ENCODE measurements around the gene POMT1.

Gene POMT1

DNA sequence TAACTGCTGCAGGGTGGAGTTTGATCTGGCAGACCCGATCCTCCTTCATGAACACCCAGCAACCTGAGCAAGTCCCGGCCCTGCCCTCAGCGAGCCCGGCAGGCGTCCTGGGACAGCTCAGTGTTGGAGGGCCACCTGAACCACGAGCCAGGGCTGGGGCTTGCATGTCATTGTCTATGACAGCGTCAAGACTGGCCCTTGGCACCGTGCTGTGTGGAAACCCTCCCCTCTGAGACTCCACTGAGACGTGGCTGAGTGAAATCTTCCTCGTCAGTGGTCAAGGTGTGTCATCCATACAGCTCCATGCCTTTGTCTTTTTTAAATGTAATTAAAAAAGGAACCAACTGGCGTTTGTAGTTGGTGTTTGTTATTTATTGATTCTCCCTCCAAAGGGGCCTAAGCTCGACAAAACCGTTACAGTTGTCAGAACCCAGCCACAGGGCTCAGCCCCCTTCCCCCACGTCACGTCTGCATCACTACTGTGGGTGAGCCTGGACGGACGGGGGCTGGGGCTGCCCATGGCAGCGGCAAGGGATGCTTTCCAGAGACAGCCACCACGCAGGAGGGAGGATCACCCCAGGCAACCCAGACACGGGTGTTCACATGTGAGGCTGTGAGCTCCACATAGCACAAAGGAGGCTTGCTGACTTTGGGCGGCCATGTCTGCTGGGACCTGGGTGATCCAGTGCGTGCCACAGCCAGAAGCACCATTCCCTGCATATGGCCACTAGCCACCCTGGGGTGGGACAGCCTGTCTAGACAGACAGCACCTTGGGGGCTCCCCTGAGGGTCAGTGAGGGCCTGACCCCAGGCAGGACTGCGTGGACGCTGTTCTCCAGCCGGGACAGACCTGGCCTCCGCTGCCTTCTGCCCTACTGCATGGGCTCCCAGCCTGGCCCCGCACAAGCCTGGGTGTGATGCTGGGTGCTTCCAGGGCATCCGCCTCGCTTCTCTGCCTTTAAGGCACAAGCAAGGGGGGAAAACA lies 21.0 kb downstream of the POMT1 start:
- no peak overlapping the region for H3K27ac ChIP-seq (ENCODE audit: low read depth, low read length)
- no peak overlapping the region for H3K9ac ChIP-seq (ENCODE audit: low read depth in 1 of 2, low read length in 2 of 2)
- H3K27me3 ChIP-seq (ENCODE audit: control insufficient read depth in 1 of 2, insufficient read depth in 2 of 2, low read length in 2 of 2): no peaks in the 10 kb centered on the region
- H3K4me1 ChIP-seq (ENCODE audit: control insufficient read depth in 1 of 2, insufficient read depth in 2 of 2, low read length in 2 of 2): no peaks in the 10 kb centered on the region
- peaks cover 49 to 88% of the 10 kb centered on the region in 2 donors for H3K36me3 ChIP-seq (ENCODE audit: control insufficient read depth in 1 of 2, insufficient read depth in 2 of 2, low read length in 2 of 2)
- H3K4me3 ChIP-seq (ENCODE audit: low read depth in 1 of 2, low read length in 2 of 2): no peak overlapping the region
- H3K9me3 ChIP-seq (ENCODE audit: control insufficient read depth in 1 of 2, low read length in 2 of 2): no peaks in the 10 kb centered on the region

GRCh38 chr9:131524665-131525315 lies 22.1 kb downstream of the POMT1 start:
- Histone ChIP-seq H3K27me3 (ENCODE audit: control insufficient read depth in 1 of 2, insufficient read depth in 2 of 2, low read length in 2 of 2) (no peaks in the 10 kb centered on the region), H3K27ac (ENCODE audit: low read depth, low read length) (no peak overlapping the region), H3K9me3 (ENCODE audit: control insufficient read depth in 1 of 2, low read length in 2 of 2) (no peaks in the 10 kb centered on the region), H3K4me3 (ENCODE audit: low read depth in 1 of 2, low read length in 2 of 2) (no peak overlapping the region), H3K36me3 (ENCODE audit: control insufficient read depth in 1 of 2, insufficient read depth in 2 of 2, low read length in 2 of 2) (peaks cover 41 to 88% of the 10 kb centered on the region in 2 donors), H3K4me1 (ENCODE audit: control insufficient read depth in 1 of 2, insufficient read depth in 2 of 2, low read length in 2 of 2) (peaks cover 3% of the 10 kb centered on the region in 2 donors), H3K9ac (ENCODE audit: low read depth in 1 of 2, low read length in 2 of 2) (no peak overlapping the region)

- peaks cover 9 to 11% of the 10 kb centered on the region in 2 donors for H3K4me1 ChIP-seq (ENCODE audit: control insufficient read depth in 1 of 2, insufficient read depth in 2 of 2, low read length in 2 of 2)
- H3K36me3 ChIP-seq (ENCODE audit: control insufficient read depth in 1 of 2, insufficient read depth in 2 of 2, low read length in 2 of 2): peaks cover 34 to 78% of the 10 kb centered on the region in 2 donors
- H3K4me3 ChIP-seq (ENCODE audit: low read depth in 1 of 2, low read length in 2 of 2): no peak overlapping the region
- no peaks in the 10 kb centered on the region for H3K27me3 ChIP-seq (ENCODE audit: control insufficient read depth in 1 of 2, insufficient read depth in 2 of 2, low read length in 2 of 2)
- H3K9me3 ChIP-seq (ENCODE audit: control insufficient read depth in 1 of 2, low read length in 2 of 2): no peaks in the 10 kb centered on the region
- H3K9ac ChIP-seq (ENCODE audit: low read depth in 1 of 2, low read length in 2 of 2): no peak overlapping the region
- H3K27ac ChIP-seq (ENCODE audit: low read depth, low read length): no peak overlapping the region
These were observed 23.2 kb downstream of the POMT1 start for GRCh38 chr9:131525643-131526565.

DNA sequence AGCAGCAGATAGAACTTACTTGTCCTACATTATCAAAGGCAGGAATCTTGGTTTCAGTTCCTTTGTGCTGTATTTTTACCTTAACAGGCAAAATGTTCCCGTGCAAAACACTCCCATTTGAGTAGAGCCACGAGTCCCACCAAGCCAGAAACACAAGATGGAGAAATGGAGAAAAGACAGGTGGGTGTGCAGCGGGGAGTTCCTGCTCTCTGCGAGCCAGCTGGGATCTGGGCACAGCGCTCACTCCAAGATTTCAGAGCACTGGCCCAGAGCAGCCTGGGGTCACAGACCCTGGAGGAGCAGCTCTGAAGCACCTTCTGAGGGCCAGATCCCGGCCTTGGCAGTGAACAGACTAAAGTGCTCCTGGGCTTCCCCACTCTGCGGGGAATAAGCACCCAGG lies 25.5 kb downstream of the POMT1 start:
- Histone ChIP-seq H3K4me1 (ENCODE audit: control insufficient read depth in 1 of 2, insufficient read depth in 2 of 2, low read length in 2 of 2) (peaks cover 9 to 11% of the 10 kb centered on the region in 2 donors), H3K27me3 (ENCODE audit: control insufficient read depth in 1 of 2, insufficient read depth in 2 of 2, low read length in 2 of 2) (no peaks in the 10 kb centered on the region), H3K4me3 (ENCODE audit: low read depth in 1 of 2, low read length in 2 of 2) (no peak overlapping the region), H3K36me3 (ENCODE audit: control insufficient read depth in 1 of 2, insufficient read depth in 2 of 2, low read length in 2 of 2) (peaks cover 27 to 57% of the 10 kb centered on the region in 2 donors), H3K9me3 (ENCODE audit: control insufficient read depth in 1 of 2, low read length in 2 of 2) (no peaks in the 10 kb centered on the region), H3K27ac (ENCODE audit: low read depth, low read length) (no peak overlapping the region), H3K9ac (ENCODE audit: low read depth in 1 of 2, low read length in 2 of 2) (no peak overlapping the region)

DNA sequence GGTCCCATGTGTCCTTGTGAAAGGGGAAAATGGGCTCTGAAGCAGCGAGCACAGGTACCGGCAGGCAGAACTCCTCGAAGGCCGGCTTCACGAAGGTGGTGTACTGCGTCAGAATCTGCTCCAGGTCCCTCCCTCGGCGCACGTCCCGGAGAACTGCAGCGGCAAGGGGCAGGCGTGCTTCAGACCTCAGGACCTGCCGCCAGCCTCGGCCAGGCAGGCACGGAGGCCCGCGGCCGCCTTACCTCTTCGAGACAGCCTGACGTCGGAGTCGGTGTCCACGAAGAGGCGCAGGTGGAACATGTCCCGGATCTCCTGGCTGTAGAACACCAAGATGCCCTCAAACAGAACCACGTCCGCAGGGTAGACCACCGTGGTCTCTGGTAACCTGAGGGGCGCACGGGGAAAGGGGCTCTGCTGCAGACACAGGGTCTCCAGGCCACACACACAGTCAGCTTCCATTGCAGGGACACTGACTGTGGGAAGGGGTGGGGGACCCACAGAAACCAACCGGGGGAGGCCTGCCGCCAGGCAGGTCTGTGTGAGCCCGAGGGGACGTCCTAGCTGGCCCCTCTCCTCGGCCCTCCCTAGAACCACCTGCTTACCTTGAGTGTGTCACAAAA lies 26.3 kb downstream of the POMT1 start:
- H3K36me3 ChIP-seq (ENCODE audit: control insufficient read depth in 1 of 2, insufficient read depth in 2 of 2, low read length in 2 of 2): peaks cover 24 to 50% of the 10 kb centered on the region in 2 donors
- H3K9me3 ChIP-seq (ENCODE audit: control insufficient read depth in 1 of 2, low read length in 2 of 2): no peaks in the 10 kb centered on the region
- no peak overlapping the region for H3K27ac ChIP-seq (ENCODE audit: low read depth, low read length)
- no peak overlapping the region for H3K9ac ChIP-seq (ENCODE audit: low read depth in 1 of 2, low read length in 2 of 2)
- no peak overlapping the region for H3K4me3 ChIP-seq (ENCODE audit: low read depth in 1 of 2, low read length in 2 of 2)
- no peaks in the 10 kb centered on the region for H3K27me3 ChIP-seq (ENCODE audit: control insufficient read depth in 1 of 2, insufficient read depth in 2 of 2, low read length in 2 of 2)
- H3K4me1 ChIP-seq (ENCODE audit: control insufficient read depth in 1 of 2, insufficient read depth in 2 of 2, low read length in 2 of 2): peaks cover 9 to 11% of the 10 kb centered on the region in 2 donors

DNA sequence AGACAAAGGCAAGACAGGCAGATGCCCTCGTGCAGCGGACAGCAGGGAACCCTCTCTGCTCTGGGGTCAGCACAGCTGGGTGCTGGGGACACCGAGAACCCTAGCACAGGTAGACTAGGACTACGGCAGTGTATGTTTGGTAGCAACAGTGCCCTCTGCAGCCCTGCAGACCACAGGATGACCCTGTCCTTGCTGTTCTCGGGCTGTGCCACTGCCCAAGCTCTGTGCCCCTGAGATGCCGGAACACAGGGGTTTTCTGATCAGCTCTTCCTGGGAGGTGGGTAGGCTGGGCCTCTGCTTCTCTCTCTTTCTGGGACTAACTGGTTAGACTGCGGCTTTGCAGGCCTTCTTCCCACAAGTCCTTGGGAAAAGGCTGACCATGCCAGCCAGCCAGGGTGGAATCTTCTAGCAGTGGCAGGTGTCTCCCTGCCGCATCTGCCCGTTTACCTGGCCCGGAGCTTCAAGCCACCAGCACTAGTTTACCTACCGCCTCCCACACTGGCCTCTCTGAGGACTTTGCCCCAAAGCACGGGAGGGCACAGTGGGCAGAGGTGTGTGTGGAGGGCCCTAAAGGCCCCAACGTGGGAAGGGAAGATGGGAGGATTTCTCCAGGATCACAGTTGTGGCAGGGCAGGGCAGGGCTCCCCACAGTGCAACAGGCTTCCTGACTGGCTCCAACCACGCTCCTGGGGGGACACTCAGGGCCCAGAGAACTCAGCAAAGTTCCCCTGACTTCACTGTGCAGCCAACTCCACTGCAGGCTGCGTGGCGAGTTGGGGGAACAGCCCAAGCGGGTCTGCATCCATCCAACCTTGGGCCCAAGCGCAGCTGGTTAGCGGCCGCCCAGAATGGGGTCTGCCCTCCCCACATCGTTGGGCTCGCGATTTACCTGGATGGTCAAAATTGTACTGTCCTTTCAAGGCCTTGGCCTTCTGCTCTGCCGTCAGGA lies 27.2 kb downstream of the POMT1 start:
- peaks cover 15 to 16% of the 10 kb centered on the region in 2 donors for H3K4me1 ChIP-seq (ENCODE audit: control insufficient read depth in 1 of 2, insufficient read depth in 2 of 2, low read length in 2 of 2)
- no peaks in the 10 kb centered on the region for H3K9me3 ChIP-seq (ENCODE audit: control insufficient read depth in 1 of 2, low read length in 2 of 2)
- peak overlapping the region; percentile 83 to 86 for H3K4me3 ChIP-seq (ENCODE audit: low read depth in 1 of 2, low read length in 2 of 2)
- peak overlapping the region; percentile 75 to 81 for H3K9ac ChIP-seq (ENCODE audit: low read depth in 1 of 2, low read length in 2 of 2)
- H3K27me3 ChIP-seq (ENCODE audit: control insufficient read depth in 1 of 2, insufficient read depth in 2 of 2, low read length in 2 of 2): no peaks in the 10 kb centered on the region
- peaks cover 15 to 41% of the 10 kb centered on the region in 2 donors for H3K36me3 ChIP-seq (ENCODE audit: control insufficient read depth in 1 of 2, insufficient read depth in 2 of 2, low read length in 2 of 2)
- no peak overlapping the region for H3K27ac ChIP-seq (ENCODE audit: low read depth, low read length)

DNA sequence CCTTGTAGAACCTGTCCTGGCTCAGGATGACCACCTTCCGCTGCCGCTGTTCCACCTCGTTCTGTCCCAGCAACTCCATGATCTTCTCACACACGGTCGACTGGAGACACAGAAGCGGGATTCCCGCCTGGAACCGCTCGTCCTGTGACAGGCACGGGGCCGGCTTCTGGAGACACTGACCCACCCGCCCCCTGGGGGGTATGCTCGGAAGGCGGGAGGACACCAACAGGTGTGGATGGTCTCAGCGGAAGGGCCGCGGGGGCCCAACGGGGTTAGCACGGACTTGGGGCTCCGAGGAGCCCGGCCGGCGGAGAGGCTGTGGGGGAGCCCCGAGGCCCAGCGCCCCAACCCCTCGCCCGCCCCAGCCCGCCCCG lies 27.8 kb downstream of the POMT1 start:
- no peak overlapping the region for H3K27ac ChIP-seq (ENCODE audit: low read depth, low read length)
- H3K9me3 ChIP-seq (ENCODE audit: control insufficient read depth in 1 of 2, low read length in 2 of 2): no peaks in the 10 kb centered on the region
- H3K4me1 ChIP-seq (ENCODE audit: control insufficient read depth in 1 of 2, insufficient read depth in 2 of 2, low read length in 2 of 2): peaks cover 15 to 18% of the 10 kb centered on the region in 2 donors
- H3K27me3 ChIP-seq (ENCODE audit: control insufficient read depth in 1 of 2, insufficient read depth in 2 of 2, low read length in 2 of 2): no peaks in the 10 kb centered on the region
- H3K9ac ChIP-seq (ENCODE audit: low read depth in 1 of 2, low read length in 2 of 2): peak overlapping the region; percentile 75 to 81
- peaks cover 12 to 35% of the 10 kb centered on the region in 2 donors for H3K36me3 ChIP-seq (ENCODE audit: control insufficient read depth in 1 of 2, insufficient read depth in 2 of 2, low read length in 2 of 2)
- peak overlapping the region; percentile 83 to 86 for H3K4me3 ChIP-seq (ENCODE audit: low read depth in 1 of 2, low read length in 2 of 2)

GRCh38 chr9:131530920-131531832 lies 28.5 kb downstream of the POMT1 start, which contains the start of gene UCK1:
TSS of gene UCK1 (minus strand) at chr9:131531263. CDS start at chr9:131531174, 89 bp downstream.
- Histone ChIP-seq H3K27me3 (ENCODE audit: control insufficient read depth in 1 of 2, insufficient read depth in 2 of 2, low read length in 2 of 2) (no peaks in the 10 kb centered on the region), H3K27ac (ENCODE audit: low read depth, low read length) (peak within 1 kb of the TSS; percentile 20), H3K4me1 (ENCODE audit: control insufficient read depth in 1 of 2, insufficient read depth in 2 of 2, low read length in 2 of 2) (peaks cover 15 to 18% of the 10 kb centered on the region in 2 donors), H3K4me3 (ENCODE audit: low read depth in 1 of 2, low read length in 2 of 2) (peak within 1 kb of the TSS; percentile 83 to 86), H3K36me3 (ENCODE audit: control insufficient read depth in 1 of 2, insufficient read depth in 2 of 2, low read length in 2 of 2) (peaks cover 6 to 29% of the 10 kb centered on the region in 2 donors), H3K9me3 (ENCODE audit: control insufficient read depth in 1 of 2, low read length in 2 of 2) (no peaks in the 10 kb centered on the region), H3K9ac (ENCODE audit: low read depth in 1 of 2, low read length in 2 of 2) (peak within 1 kb of the TSS; percentile 75 to 81)

Measured in duodenal mucosa (tissue), 2 donors.